ENCODE data around the gene DAB2IP. TPM values are rescaled to one million over a fixed set of nuclear protein-coding genes. Genes with fewer than 3 reads are reported as not detected.
A peak's percentile ranks its signal among the peaks of the same experiment; 100 is the strongest.

Gene DAB2IP
- total RNA-seq, 4 donors from 2014 or later: 35.2 to 56.4 (median 51.4) TPM

- Histone ChIP-seq H3K36me3 (no peaks in the 10 kb centered on the region), H3K27me3 (no peaks in the 10 kb centered on the region), H3K4me3 (peak overlapping the region; percentile 38 to 61 (median 50)), H3K4me1 (peaks cover 0 to 95% (median 79%) of the 10 kb centered on the region in 4 donors), H3K27ac (peak overlapping the region; percentile 89 to 99 (median 93)), H3K9me3 (no peaks in the 10 kb centered on the region)
- WGBS, 2 donors: 29 to 43% methylated on average over 3 of the region's 3 CpGs
- TF ChIP-seq EP300 (IDR thresholded peaks at IDR 0.05) (no peak), POLR2A (IDR thresholded peaks at IDR 0.05) (no peak)
- TF ChIP-seq, protein P1, sequence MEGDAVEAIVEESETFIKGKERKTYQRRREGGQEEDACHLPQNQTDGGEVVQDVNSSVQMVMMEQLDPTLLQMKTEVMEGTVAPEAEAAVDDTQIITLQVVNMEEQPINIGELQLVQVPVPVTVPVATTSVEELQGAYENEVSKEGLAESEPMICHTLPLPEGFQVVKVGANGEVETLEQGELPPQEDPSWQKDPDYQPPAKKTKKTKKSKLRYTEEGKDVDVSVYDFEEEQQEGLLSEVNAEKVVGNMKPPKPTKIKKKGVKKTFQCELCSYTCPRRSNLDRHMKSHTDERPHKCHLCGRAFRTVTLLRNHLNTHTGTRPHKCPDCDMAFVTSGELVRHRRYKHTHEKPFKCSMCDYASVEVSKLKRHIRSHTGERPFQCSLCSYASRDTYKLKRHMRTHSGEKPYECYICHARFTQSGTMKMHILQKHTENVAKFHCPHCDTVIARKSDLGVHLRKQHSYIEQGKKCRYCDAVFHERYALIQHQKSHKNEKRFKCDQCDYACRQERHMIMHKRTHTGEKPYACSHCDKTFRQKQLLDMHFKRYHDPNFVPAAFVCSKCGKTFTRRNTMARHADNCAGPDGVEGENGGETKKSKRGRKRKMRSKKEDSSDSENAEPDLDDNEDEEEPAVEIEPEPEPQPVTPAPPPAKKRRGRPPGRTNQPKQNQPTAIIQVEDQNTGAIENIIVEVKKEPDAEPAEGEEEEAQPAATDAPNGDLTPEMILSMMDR (IDR thresholded peaks at IDR 0.05): no peak
- no peak for DNase-seq (ENCODE audit: low spot score in 2 of 2)
These were observed 91.5 kb downstream of the DAB2IP start for GRCh38 chr9:121742923-121743322.

DNA sequence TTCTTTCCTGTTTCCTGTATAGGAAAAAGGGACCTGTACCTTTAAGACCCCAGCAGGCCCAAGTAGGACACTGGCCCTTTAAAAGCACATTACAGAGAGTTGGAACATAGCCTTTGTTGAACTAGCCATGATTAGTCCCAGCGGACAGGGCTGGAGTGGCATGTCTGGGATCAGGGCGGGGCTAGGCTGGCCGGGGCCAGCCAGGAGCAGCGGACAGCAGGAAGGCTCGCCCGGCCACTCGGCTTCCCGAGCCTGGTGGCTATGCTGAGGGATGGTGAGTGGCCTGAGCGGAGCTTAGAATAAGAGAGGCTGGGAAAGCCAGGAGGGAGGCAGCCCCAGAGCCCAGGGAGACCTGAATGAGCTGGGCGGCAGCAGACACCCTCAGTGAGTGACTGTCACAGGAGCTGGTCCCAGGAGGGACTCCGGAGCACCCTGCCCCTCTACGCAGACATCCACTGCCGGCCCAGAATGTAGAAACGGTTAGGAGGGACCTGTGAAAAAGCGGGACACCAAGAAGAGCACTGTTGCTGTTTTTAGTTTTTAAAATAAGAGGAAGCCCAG lies 92.1 kb downstream of the DAB2IP start:
- Histone ChIP-seq H3K4me1 (peaks cover 0 to 95% (median 80%) of the 10 kb centered on the region in 4 donors), H3K27me3 (no peaks in the 10 kb centered on the region), H3K27ac (peak overlapping the region; percentile 89 to 99 (median 93)), H3K9me3 (no peaks in the 10 kb centered on the region), H3K4me3 (peak overlapping the region; percentile 38 to 61 (median 50)), H3K36me3 (no peaks in the 10 kb centered on the region)
- DNase-seq (ENCODE audit: low spot score in 2 of 2): peak; percentile 72 to 78
- 8 to 22% methylated on average over 8 to 15 of the region's 15 CpGs for WGBS, 2 donors
- TF ChIP-seq POLR2A (IDR thresholded peaks at IDR 0.05): peak; percentile 32 to 70
- TF ChIP-seq, protein P1 (IDR thresholded peaks at IDR 0.05): peak in 2 of 5 experiments; percentile 60 to 64
- TF ChIP-seq EP300 (IDR thresholded peaks at IDR 0.05): peak; percentile 46 to 92

DNA sequence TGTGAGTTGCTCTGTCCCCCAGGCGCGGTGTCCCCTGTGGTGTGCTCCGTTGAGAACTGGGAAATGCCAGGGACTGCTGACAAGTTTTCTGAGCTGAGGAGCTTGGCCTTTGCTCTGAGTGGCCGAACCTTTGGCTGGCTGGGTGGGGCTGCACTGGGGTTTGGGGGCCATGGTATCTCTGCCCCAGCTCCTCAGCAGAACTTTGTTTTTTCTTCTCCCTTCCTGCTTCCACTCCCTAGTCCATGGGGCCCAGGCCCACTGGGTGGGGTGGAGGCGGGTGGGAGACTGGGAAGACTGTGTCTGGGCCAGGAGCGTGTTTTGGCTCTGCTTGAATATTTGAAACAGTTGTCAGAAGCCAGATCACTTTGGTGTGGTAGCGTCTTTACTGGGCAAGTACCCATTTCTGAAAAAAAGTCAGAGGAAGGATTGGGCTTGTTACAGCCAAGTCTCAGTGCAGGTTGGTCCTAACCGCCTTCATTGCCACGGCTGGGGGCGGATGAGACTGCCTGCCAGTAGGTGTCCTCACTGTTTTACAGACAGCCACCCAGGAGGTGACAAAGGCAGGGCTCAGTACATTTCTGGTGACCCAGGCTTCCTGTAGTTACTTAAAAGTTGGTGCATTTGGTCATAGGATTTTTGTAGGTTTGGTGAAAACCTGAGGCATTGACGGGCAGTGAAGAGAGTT lies 92.7 kb downstream of the DAB2IP start:
- H3K9me3 ChIP-seq: no peaks in the 10 kb centered on the region
- H3K27ac ChIP-seq: peak overlapping the region; percentile 89 to 99 (median 93)
- peak overlapping the region; percentile 38 to 61 (median 50) for H3K4me3 ChIP-seq
- peaks cover 0 to 95% (median 80%) of the 10 kb centered on the region in 4 donors for H3K4me1 ChIP-seq
- WGBS, 2 donors: 12 to 19% methylated on average over 11 of the region's 11 CpGs
- TF ChIP-seq EP300 (IDR thresholded peaks at IDR 0.05): peak in 1 of 2 donors; percentile 8
- no peak for TF ChIP-seq POLR2A (IDR thresholded peaks at IDR 0.05)
- TF ChIP-seq, protein P1 (IDR thresholded peaks at IDR 0.05): peak; percentile 27 to 66 (median 51)
- DNase-seq (ENCODE audit: low spot score in 2 of 2): peak; percentile 52 to 60
- no peaks in the 10 kb centered on the region for H3K27me3 ChIP-seq
- no peaks in the 10 kb centered on the region for H3K36me3 ChIP-seq

DNA sequence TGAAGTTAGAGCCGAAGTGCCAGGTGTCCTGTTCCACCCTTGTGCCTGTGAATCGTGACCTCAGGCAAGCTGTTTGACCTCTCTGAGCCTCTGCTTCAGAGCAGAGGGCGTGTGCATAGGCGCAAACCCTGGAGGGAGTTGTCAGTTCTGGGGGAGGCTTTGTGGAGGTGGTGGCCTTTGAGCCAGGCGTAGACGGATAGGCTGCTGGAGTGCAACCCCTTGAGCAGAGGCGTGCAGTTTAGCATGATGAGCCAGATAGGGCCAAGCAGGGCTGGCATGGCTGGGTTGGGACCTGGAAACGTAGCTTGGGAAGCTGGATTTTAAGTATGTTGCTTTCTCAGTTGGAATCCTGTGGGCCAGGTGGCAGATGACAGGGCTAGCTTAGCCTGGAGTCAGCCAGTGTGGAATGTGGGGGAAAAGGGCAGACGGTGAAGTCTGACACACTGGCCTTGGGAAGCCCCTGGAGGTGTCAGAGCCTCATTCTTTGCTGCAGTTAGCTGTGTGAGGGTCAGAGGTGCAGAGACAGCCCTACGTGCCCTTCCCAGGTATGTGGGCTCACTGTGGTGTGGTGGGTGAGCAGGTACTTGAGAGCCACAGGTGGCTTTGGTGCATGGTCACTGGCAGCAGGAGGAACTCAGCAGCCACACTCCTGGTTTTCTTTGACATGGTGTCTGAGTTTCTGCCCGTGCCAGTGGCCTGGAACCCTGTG lies 93.4 kb downstream of the DAB2IP start:
- H3K4me1 ChIP-seq: peaks cover 0 to 95% (median 80%) of the 10 kb centered on the region in 4 donors
- peak overlapping the region; percentile 38 to 61 (median 50) for H3K4me3 ChIP-seq
- 38 to 40% methylated on average over 10 to 11 of the region's 11 CpGs for WGBS, 2 donors
- no peaks in the 10 kb centered on the region for H3K27me3 ChIP-seq
- DNase-seq (ENCODE audit: low spot score in 2 of 2): no peak
- H3K9me3 ChIP-seq: no peaks in the 10 kb centered on the region
- peak overlapping the region; percentile 89 to 99 (median 93) for H3K27ac ChIP-seq
- TF ChIP-seq, protein P1 (IDR thresholded peaks at IDR 0.05): no peak
- TF ChIP-seq EP300 (IDR thresholded peaks at IDR 0.05): peak in 1 of 2 donors; percentile 44
- H3K36me3 ChIP-seq: no peaks in the 10 kb centered on the region

GRCh38 chr9:121745396-121745695 lies 93.9 kb downstream of the DAB2IP start:
- H3K27me3 ChIP-seq: no peaks in the 10 kb centered on the region
- WGBS, 2 donors: 61 to 89% methylated on average over 3 to 4 of the region's 4 CpGs
- H3K9me3 ChIP-seq: no peaks in the 10 kb centered on the region
- peak overlapping the region; percentile 89 to 99 (median 93) for H3K27ac ChIP-seq
- no peak for DNase-seq (ENCODE audit: low spot score in 2 of 2)
- H3K4me1 ChIP-seq: peaks cover 0 to 95% (median 80%) of the 10 kb centered on the region in 4 donors
- TF ChIP-seq, protein P1 (IDR thresholded peaks at IDR 0.05): no peak
- TF ChIP-seq POLR2A (IDR thresholded peaks at IDR 0.05) (no peak), EP300 (IDR thresholded peaks at IDR 0.05) (no peak)
- no peaks in the 10 kb centered on the region for H3K36me3 ChIP-seq
- H3K4me3 ChIP-seq: peak overlapping the region in 2 of 4 donors; percentile 45 to 56

Measured in tibial nerve (tissue), 4 donors.